Astrocyte (in vitro differentiated cells and primary cell): Measurements from ENCODE around the gene CDC20B.

Source experiments
- CTCF ChIP-seq: IDR thresholded peaks from 2 replicates; pipeline ENCODE4 v1.5.1; 2011; ENCODE audit warnings: low read depth, mild to moderate bottlenecking, inconsistent platforms, low read length, moderate library complexity; ENCODE audit not compliant: insufficient read depth
- EZH2 ChIP-seq: IDR thresholded peaks from 2 replicates; pipeline ENCODE4 v1.6.1; 2012; ENCODE audit warnings: mild to moderate bottlenecking, low read length, inconsistent platforms; ENCODE audit not compliant: insufficient read depth

DNA sequence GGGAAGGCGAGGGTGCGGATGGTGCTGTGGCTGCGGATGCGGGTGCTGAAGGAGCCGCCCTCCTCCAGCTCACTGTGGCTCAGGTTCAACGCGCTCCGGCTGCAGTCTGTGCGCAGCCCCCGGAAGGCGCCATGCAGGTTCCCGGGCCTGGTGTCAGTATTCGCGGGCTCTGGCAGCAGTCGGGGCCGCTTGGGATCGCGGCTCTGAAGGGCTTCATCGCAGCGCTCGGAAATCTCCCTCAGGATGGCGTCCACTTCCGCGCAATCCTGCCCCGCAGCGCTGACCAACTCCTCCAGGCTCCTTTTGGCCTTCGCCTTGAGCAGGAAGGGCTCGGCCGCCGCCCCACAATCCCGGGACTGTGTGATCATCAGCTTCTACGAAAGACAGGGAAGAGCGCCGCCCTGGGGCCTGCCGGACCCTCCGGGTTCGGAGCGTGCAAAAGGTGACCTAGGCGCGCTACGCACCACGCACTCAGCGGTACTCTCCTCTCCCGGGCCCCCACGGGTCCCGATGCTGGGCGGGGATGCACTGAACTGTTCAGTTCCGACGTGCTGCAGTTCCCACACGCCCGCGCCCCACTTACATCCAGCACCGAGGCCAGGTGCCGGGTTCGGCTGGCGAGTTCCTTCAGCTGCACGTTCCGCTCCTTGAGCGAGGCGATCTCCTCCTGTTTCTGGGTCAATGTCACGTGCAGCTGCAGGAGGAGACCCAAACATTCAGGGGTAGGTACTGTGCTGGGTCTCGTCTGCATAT, 47.6 kb upstream of the CDC20B start:
- TF ChIP-seq CTCF = no peak
- peak; percentile 83 for TF ChIP-seq EZH2
